ENCODE results near the gene CDC37.

Gene CDC37

DNA sequence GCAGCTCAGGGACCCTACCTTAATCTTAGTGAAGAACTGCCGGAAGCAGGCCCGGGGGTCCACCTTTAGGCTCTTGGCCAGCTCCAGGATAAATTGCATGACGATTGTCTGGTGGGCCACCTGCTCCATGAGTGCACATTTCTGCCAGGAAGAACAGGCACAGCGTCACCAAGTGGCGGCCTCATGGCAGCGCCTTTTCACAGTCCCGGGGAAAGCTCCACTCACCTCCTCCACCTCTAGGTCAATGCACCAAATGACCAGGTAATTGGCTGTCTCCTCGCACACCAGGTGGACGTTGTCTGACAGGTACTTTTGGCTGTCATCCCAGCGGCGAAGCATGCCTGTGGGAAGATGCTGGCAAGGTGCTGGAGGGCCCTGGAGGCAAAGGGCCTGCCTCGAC lies 8.3 kb downstream of the CDC37 start:
- peak; percentile 13 for DNase-seq (ENCODE audit: low spot score)
- TF ChIP-seq, protein P1, sequence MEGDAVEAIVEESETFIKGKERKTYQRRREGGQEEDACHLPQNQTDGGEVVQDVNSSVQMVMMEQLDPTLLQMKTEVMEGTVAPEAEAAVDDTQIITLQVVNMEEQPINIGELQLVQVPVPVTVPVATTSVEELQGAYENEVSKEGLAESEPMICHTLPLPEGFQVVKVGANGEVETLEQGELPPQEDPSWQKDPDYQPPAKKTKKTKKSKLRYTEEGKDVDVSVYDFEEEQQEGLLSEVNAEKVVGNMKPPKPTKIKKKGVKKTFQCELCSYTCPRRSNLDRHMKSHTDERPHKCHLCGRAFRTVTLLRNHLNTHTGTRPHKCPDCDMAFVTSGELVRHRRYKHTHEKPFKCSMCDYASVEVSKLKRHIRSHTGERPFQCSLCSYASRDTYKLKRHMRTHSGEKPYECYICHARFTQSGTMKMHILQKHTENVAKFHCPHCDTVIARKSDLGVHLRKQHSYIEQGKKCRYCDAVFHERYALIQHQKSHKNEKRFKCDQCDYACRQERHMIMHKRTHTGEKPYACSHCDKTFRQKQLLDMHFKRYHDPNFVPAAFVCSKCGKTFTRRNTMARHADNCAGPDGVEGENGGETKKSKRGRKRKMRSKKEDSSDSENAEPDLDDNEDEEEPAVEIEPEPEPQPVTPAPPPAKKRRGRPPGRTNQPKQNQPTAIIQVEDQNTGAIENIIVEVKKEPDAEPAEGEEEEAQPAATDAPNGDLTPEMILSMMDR (IDR thresholded peaks at IDR 0.05; ENCODE audit: borderline replicate concordance, control extremely low read depth, extremely low read depth, insufficient read depth, missing control alignments), result no peak
- in situ Hi-C loops (cut with MboI; ENCODE audit: low sequenced_read_pairs, unreplicated experiment), result loop anchor here (25.0 kb wide), 1 partner anchor 458 kb away; the partner anchor contains the start of gene OLFM2

DNA sequence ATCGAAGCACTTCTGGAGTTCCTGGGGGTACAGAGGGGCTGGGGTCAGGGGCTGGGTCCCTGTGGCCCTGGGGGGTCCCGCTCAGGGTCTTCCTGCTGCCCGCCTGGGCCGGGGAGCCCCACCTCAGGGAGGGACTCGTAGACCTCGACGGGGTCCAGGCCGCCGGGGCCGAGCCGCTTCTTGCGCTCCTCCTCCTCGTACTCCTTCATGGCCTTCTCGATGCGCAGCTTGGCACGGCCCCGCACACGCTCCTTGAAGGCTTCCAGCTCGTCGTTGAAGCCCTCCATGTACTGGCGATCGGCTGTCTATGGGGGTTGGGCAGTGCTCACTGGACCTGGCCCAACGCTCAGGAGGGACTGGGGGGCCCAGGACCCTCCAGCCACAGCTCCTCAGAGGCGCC lies 10.2 kb downstream of the CDC37 start:
- DNase-seq (ENCODE audit: low spot score), result no peak
- TF ChIP-seq, protein P1 (IDR thresholded peaks at IDR 0.05; ENCODE audit: borderline replicate concordance, control extremely low read depth, extremely low read depth, insufficient read depth, missing control alignments), result no peak
- in situ Hi-C loops (cut with MboI; ENCODE audit: low sequenced_read_pairs, unreplicated experiment), result loop anchor here (25.0 kb wide), 1 partner anchor 456 kb away; the partner anchor contains the start of gene OLFM2

DNA sequence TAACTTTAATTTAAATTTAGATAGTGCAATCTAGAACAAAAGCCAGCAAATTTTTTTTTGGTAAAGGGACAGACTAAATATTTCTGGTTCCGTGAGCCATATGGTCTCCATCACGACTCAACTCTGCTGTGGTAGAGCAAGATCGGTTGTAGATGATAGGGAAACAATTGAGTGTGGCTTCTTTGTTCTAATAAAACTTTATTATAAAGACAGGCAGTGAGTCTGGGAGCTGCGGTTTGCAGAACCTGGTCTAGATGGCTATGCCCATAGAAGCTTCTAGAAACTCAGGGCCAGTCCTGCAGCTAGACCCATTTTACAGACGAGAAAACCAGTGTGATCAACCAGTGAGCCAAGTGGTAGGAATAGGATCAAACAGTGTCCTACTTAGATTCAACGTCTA lies 11.2 kb downstream of the CDC37 start:
- DNase-seq (ENCODE audit: low spot score), result no peak
- in situ Hi-C loops (cut with MboI; ENCODE audit: low sequenced_read_pairs, unreplicated experiment), result loop anchor here (25.0 kb wide), 1 partner anchor 455 kb away; the partner anchor contains the start of gene OLFM2
- TF ChIP-seq, protein P1 (IDR thresholded peaks at IDR 0.05; ENCODE audit: borderline replicate concordance, control extremely low read depth, extremely low read depth, insufficient read depth, missing control alignments), result no peak

DNA sequence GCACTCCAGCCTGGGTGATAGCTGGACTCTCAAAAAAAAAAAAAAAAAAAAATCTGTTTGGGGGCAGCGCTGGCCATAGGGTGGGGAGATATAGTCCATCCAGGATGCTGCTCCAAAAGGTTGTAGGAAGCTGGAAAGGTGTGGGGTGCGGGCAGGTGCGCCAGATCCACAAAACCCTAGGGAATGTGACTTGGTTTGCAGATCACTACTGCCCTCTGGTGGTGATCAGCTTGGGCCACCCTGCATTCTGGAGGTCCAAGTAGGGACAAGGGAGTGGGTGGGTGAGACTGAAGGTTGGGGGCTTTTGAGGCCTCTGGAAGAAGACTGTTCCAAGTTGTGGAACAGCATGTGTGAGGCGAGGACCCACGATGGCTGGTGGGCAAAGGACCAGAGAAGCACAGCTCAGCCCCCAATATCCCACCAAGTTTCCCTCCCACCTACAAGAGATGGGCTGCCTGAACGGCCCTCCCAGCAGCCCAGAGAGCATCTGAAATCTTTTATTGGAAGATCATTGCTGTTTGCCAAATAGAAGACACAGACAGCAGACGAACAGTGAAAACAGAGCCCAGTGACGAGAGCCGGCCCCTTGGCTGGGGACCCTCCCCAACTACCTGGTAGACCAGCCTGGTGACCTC lies 12.6 kb downstream of the CDC37 start:
- TF ChIP-seq, protein P1 (IDR thresholded peaks at IDR 0.05; ENCODE audit: borderline replicate concordance, control extremely low read depth, extremely low read depth, insufficient read depth, missing control alignments), result peak; percentile 75
- DNase-seq (ENCODE audit: low spot score), result peak; percentile 78
- in situ Hi-C loops (cut with MboI; ENCODE audit: low sequenced_read_pairs, unreplicated experiment), result loop anchor here (25.0 kb wide), 1 partner anchor 453 kb away; the partner anchor contains the start of gene OLFM2

DNA sequence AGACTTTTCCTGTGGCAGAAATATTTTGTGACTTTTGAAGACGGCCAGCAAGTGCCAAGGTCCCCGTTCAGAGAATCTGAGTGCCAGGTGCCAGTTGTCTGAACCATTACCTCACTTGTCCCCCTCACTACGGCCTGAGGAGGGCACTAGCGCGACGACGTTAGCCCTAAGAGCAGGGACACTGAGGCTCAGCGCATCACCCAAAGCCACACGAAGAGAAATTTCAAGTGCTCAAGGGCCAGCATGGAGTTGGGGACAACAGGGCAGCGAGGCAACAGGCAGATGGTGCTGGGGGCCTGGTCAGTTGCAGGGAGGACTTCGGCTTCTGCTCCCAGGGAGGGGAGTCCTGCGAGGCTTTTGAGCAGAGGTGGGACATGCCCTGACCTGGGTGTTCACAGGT lies 13.5 kb downstream of the CDC37 start:
- in situ Hi-C loops (cut with MboI; ENCODE audit: low sequenced_read_pairs, unreplicated experiment), result loop anchor here (5.0 to 25.0 kb wide), 2 partner anchors 123 to 453 kb away; partner anchors contain the start of gene OLFM2
- peak; percentile 18 for DNase-seq (ENCODE audit: low spot score)
- TF ChIP-seq, protein P1 (IDR thresholded peaks at IDR 0.05; ENCODE audit: borderline replicate concordance, control extremely low read depth, extremely low read depth, insufficient read depth, missing control alignments), result peak; percentile 20

DNA sequence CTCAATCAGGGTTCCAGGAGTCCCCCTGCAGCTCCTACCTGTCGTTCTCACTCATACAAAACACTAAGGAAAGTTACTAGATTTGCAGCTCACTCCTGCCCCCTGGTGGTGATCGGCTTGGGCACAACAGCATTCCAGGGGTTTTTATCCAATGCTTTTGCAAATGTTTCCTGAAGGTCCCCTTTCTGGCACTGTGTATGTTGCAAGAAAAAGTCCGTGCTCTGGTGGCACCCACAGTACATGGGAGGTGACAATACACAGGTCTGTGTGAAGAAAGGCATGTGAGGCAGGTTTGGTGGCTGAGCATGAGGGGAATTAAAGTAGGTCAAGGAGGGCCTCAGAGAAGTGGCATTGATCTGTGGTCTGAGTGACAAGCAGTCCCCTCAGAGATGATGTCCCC lies 14.4 kb downstream of the CDC37 start:
- TF ChIP-seq, protein P1 (IDR thresholded peaks at IDR 0.05; ENCODE audit: borderline replicate concordance, control extremely low read depth, extremely low read depth, insufficient read depth, missing control alignments), result peak; percentile 68
- in situ Hi-C loops (cut with MboI; ENCODE audit: low sequenced_read_pairs, unreplicated experiment), result loop anchor here (5.0 to 25.0 kb wide), 2 partner anchors 122 to 452 kb away; partner anchors contain the start of gene OLFM2
- DNase-seq (ENCODE audit: low spot score), result peak; percentile 70

All from GM13976 (cell line).